Neuron (in vitro differentiated cells): ENCODE results near the gene FMO1.
"Not testable (repeated sequence)": the region's sequence is repeated elsewhere in the genome, so short reads cannot be mapped to it uniquely, and the experiment has no call there.

ENCODE experiments used
- H2AFZ ChIP-seq: one replicate; pipeline ENCODE4 v1.6.1; 2013; ENCODE audit warnings: low read depth, mild to moderate bottlenecking, inconsistent platforms, low read length, moderate library complexity
- H3K27me3 ChIP-seq: one replicate; pipeline ENCODE4 v1.6.1; 2013; ENCODE audit warnings: low read length; ENCODE audit not compliant: insufficient read depth
- H3K36me3 ChIP-seq: one replicate; pipeline ENCODE4 v1.6.1; 2013; ENCODE audit warnings: low read length; ENCODE audit not compliant: insufficient read depth
- H3K4me1 ChIP-seq: one replicate; pipeline ENCODE4 v1.6.1; 2013; ENCODE audit warnings: low read length; ENCODE audit not compliant: insufficient read depth
- H3K4me3 ChIP-seq: 2 replicates; pipeline ENCODE4 v1.5.1; 2013; ENCODE audit warnings: mild to moderate bottlenecking, low read length, moderate library complexity
- H3K9me3 ChIP-seq: one replicate; pipeline ENCODE4 v1.6.1; 2013; ENCODE audit warnings: low read length

FMO1 gene

DNA sequence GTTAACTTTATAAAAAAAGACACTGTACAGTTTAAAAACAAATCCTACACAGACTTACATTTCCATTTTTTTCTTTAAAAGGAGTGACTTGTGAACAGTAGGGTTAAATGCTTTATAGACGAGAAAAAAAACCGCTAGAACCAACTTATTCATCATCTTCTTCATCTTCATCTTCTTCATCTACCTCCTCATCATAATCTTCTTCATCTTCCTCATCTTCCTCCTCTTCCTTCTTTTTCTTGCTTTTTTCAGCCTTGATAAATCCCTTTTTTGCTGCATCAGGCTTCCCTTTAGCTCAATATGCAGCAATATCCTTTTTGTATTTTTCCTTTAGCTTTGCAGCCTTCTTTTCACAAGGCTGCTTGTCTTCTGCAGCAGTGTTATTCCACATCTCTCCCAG is 22.5 kb downstream of the FMO1 start:
- H3K4me3 ChIP-seq: no peak overlapping the region
- H3K27me3 ChIP-seq: no peaks in the 10 kb centered on the region
- H3K4me1 ChIP-seq: no peaks in the 10 kb centered on the region
- no peaks in the 10 kb centered on the region for H3K9me3 ChIP-seq
- no peaks in the 10 kb centered on the region for H3K36me3 ChIP-seq
- H2AFZ ChIP-seq: no peak overlapping the region

DNA sequence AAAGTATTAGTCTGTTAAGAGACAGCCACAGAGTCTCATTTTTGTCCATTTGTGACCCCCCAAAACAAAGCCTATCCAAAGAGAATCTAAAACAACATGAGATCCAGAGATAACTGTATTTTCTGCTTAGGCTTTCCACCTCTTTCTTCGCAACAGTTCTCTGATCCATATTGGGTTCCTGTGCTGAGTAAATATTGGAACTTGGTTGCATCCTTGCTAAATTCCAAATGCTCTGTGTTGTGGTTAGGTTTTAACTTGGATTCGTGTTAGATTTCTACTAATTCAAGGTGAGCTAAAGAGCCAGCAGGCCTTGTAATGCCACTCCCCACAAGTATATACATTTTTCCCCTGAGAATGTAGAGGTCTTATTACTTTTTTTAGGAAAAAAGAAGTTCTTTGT is 29.2 kb downstream of the FMO1 start:
- H2AFZ ChIP-seq: no peak overlapping the region
- H3K4me3 ChIP-seq: no peak overlapping the region
- no peaks in the 10 kb centered on the region for H3K4me1 ChIP-seq
- no peaks in the 10 kb centered on the region for H3K36me3 ChIP-seq
- H3K27me3 ChIP-seq: no peaks in the 10 kb centered on the region
- no peaks in the 10 kb centered on the region for H3K9me3 ChIP-seq

DNA sequence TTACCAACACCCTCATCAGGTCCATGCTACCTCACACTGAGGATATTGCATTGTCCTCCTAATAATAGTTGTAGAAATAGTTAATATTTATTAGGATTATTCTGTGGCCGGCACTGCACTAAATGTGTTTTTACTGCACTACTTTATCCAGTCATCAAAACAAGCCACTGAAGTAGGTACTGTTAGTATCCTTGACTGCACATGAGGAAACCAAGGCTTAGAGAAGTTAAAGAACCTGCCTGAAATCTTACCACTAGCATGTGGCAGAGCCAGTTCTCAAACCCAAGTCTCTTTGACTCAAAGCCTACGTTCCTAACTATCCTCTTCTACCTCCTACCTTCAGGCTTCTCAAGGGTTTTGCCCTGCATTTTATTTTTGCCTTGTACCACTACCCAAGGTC is 30.9 kb downstream of the FMO1 start:
- Histone ChIP-seq H3K9me3 (no peaks in the 10 kb centered on the region), H3K4me1 (no peaks in the 10 kb centered on the region), H3K36me3 (no peaks in the 10 kb centered on the region), H3K27me3 (no peaks in the 10 kb centered on the region), H3K4me3 (no peak overlapping the region), H2AFZ (no peak overlapping the region)

DNA sequence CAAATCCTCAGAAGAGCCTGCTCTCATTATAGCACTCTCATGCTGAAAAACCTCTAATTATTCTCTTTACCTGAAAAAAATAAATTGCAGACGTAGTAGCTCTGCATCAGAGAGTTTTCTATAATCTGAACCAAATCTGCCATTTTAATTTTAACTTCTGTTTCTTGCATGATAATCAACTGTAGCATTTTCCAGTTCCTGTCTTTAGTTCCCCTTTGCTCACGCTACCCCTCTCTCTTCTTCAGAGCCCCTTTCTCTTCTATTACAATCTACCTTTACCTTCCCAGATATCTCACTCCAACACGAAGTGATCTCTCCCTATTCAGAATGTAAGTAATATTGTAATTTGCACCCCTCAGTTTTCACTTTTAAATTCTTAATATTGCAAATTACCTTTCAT is 31.4 kb downstream of the FMO1 start:
- Histone ChIP-seq H3K4me3 (no peak overlapping the region), H3K4me1 (no peaks in the 10 kb centered on the region), H2AFZ (no peak overlapping the region), H3K36me3 (no peaks in the 10 kb centered on the region), H3K27me3 (no peaks in the 10 kb centered on the region), H3K9me3 (no peaks in the 10 kb centered on the region)

DNA sequence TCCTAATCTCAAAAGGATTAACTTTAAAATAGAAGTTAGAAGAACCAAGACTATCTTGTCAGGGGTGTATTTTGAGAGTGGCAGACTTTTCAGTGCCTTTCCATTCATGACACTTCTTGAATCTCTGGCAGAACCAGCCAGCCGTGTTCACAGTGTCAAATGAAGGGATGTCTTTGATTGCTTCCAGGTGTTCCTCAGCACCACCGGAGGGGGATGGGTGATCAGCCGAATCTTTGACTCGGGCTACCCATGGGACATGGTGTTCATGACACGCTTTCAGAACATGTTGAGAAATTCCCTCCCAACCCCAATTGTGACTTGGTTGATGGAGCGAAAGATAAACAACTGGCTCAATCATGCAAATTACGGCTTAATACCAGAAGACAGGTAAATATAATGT is 32.3 kb downstream of the FMO1 start:
- no peak overlapping the region for H2AFZ ChIP-seq
- no peak overlapping the region for H3K4me3 ChIP-seq
- no peaks in the 10 kb centered on the region for H3K4me1 ChIP-seq
- H3K36me3 ChIP-seq: no peaks in the 10 kb centered on the region
- H3K27me3 ChIP-seq: no peaks in the 10 kb centered on the region
- no peaks in the 10 kb centered on the region for H3K9me3 ChIP-seq

DNA sequence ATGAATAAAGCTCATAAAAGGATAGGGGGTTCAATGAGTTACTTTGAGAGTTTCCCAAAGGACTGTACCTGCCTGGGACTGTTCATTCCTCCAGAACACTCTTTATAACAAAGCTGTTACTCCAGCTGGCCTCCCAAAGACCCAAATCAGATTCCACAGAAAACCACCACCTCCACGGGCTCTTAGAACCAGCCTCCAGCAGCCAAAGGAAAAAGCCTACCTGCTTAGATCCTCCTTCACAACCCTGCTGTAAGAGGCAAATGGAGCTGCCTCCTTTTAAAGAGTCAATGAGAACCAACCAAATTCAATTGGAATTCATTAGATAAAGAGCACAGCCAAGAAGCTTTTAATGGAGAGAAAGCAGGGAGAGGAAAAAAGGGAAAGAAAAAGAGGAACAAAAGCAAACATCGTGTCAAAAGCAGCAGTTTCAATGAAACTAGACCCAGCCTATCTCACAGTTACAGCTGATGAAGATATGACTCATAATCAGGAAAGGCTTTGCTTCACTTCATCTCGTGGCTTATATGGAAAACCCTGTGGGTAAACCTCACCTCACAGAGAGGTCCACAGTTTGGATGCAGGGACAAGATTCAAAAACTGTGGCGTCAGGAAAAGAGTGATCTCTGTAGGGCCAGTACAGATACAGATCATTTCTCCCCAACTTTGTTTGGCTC is 37.9 kb downstream of the FMO1 start:
- H3K4me3 ChIP-seq: no peak overlapping the region
- H3K9me3 ChIP-seq: no peaks in the 10 kb centered on the region
- H3K4me1 ChIP-seq: no peaks in the 10 kb centered on the region
- H3K27me3 ChIP-seq: no peaks in the 10 kb centered on the region
- H3K36me3 ChIP-seq: no peaks in the 10 kb centered on the region
- H2AFZ ChIP-seq: no peak overlapping the region

DNA sequence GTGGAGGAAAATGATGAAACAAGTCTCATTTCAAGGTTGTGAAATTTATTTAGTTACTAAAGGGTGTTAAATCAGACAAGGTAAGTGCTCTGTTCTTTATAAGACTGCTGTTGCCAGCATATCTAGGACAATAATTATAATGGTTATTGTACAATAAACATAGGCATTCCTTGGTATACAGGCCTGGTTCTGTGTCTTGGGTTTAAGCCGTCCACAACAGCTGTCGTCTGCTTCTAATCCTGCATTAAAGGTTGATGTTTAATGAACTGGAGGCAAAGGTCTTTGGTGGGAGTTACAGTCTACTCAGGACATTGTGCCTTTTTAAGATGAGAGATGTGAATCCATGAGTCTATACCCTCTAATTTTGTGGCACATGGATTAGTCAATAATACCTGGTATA is 42.3 kb downstream of the FMO1 start:
- H3K27me3 ChIP-seq: no peaks in the 10 kb centered on the region
- H2AFZ ChIP-seq: no peak overlapping the region
- no peak overlapping the region for H3K4me3 ChIP-seq
- no peaks in the 10 kb centered on the region for H3K9me3 ChIP-seq
- H3K4me1 ChIP-seq: no peaks in the 10 kb centered on the region
- H3K36me3 ChIP-seq: no peaks in the 10 kb centered on the region

DNA sequence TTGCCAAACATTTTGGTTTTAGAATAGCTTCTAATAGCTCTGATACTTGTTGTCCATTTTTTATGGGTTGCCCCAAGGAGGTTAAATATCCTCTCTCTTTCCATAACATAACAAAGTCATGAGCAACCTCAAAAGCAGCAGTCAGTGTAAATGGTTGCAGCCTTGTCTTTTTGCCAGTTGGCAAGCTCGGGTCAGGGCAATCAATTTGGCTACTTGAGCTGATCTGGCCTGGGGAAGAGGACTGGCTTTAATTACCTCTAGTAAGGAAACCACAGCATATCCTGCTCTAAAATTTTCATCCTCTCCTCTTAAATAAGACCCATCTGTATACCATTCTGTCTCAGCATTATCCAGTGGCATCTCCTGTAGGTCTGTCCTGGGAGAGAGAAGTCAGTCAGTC is 44.5 kb downstream of the FMO1 start:
- Histone ChIP-seq H2AFZ (no peak overlapping the region), H3K4me3 (no peak overlapping the region), H3K9me3 (no peaks in the 10 kb centered on the region), H3K4me1 (no peaks in the 10 kb centered on the region), H3K27me3 (no peaks in the 10 kb centered on the region), H3K36me3 (no peaks in the 10 kb centered on the region)

DNA sequence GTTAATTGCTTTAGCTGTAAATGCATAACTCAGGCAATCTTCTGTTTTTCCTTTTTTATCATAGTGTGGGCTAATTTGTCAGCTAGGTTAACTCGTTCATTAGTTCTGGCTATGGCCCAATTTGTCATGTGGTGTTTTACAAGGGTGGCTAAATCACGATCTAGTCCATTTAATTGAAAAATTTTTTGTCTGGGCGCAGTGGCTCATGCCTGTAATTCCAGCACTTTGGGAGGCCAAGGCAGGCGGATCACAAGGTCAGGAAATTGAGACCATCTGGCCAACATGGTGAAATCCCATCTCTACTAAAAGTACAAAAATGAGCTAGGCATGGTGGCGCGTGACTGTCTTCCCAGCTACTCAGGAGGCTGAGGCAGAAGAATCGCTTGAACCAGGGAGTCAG is 47.1 kb downstream of the FMO1 start:
- not testable (repeated sequence) for H3K36me3 ChIP-seq, H3K9me3 ChIP-seq, H2AFZ ChIP-seq, H3K27me3 ChIP-seq, H3K4me3 ChIP-seq, H3K4me1 ChIP-seq

DNA sequence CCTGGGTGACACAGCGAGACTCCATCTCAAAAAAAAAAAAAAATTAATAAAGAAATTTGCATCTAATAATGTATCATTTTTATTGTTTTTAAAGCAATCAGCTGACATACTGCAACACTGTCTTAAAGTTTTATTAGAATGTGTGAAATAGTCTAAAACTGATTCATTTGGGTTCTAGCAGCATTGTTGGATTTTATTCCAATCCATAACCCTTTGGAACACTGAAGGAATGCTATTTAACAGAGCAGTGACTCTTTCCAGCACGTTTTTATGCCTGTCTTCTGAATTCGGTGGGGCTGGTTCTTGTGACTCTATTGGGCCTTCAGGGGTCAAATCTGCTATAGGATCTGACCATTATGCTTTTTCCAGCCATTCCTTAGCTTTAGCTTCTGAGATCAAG is 47.5 kb downstream of the FMO1 start:
- peaks cover 3% of the 10 kb centered on the region for H3K9me3 ChIP-seq
- H2AFZ ChIP-seq: no peak overlapping the region
- no peaks in the 10 kb centered on the region for H3K4me1 ChIP-seq
- H3K36me3 ChIP-seq: no peaks in the 10 kb centered on the region
- no peak overlapping the region for H3K4me3 ChIP-seq
- H3K27me3 ChIP-seq: no peaks in the 10 kb centered on the region

DNA sequence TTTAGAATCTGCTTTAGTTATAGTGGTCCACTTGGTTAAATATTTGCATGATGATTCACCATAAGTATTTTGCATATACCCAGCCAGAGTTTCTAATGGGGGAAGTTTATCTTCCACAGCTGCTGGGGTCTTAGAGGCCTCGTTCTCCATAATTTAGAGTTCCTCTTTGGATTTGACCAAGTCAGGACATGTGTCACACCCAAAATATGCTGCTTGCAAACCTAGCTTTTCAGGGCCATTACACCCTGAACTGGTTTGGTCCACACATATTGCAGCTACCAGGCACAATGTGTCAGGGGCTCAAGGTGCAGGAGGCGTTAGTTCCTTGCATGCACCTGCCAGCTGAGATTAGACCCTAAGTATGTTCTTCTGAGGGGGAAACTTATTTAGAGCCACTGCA is 48.6 kb downstream of the FMO1 start:
- Histone ChIP-seq H3K36me3 (no peaks in the 10 kb centered on the region), H3K9me3 (peaks cover 3% of the 10 kb centered on the region), H3K4me1 (no peaks in the 10 kb centered on the region), H3K4me3 (no peak overlapping the region), H2AFZ (no peak overlapping the region), H3K27me3 (no peaks in the 10 kb centered on the region)

DNA sequence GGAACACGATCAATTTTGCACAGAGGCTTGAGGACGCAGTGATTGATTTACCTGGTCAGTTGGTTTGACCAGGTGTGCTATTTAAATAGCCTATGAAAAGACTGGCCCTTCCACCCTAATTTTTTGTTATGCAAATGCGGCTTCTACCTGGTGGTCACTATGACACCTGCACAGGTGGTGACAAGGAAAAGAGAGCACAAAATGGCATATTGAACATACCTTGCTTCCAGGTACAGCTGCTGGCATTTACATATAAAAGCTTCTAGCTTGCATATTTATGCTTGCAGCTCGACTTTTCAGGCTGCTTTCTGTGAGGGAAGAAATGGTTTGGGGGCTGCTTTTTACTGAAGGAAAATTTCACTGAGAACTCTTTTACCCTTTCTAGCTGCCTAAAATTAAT is 50.4 kb downstream of the FMO1 start:
- no peaks in the 10 kb centered on the region for H3K27me3 ChIP-seq
- no peak overlapping the region for H3K4me3 ChIP-seq
- H3K4me1 ChIP-seq: no peaks in the 10 kb centered on the region
- no peaks in the 10 kb centered on the region for H3K36me3 ChIP-seq
- H2AFZ ChIP-seq: no peak overlapping the region
- peaks cover 3% of the 10 kb centered on the region for H3K9me3 ChIP-seq

DNA sequence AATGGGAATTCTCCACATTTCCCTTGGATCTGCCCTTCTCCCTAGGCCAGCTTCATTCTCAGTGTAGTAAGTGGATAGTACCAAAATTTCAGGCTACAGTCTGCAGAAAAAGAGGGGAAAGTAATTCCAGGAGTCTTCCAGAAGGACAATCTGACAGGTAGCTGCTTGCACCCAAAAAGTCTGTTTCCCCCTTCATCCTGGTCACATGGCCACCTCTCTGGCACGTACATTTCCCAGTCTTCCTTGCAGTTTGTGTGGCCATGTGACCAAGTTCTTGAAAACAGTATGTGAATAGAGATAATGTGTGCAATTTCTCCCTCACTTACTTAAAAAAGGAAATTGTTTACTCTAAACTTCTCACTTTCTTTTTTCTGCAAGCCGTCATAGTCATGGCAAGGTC is 51.0 kb downstream of the FMO1 start:
- Histone ChIP-seq H3K4me1 (no peaks in the 10 kb centered on the region), H3K9me3 (peaks cover 3% of the 10 kb centered on the region), H3K4me3 (no peak overlapping the region), H3K36me3 (no peaks in the 10 kb centered on the region), H2AFZ (no peak overlapping the region), H3K27me3 (no peaks in the 10 kb centered on the region)

DNA sequence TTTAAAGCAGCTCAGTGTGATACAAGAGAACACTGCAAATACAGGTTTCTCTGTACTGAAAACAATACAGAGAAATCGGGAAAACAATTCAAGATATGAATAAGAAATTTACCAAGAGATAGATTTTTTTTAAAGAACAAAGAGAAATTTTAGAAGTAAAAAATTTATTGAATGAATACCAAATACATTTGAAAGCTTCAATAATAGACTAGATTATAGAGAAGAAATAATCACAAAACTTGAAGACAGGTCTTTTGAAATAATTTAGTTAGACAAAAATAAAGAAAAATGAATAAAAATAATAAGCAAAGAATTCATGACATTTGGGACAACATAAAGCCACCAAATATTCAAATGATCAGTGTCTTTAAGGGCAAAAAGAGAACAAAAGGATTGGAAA is 52.1 kb downstream of the FMO1 start:
- Histone ChIP-seq H3K4me3 (no peak overlapping the region), H3K36me3 (no peaks in the 10 kb centered on the region), H3K4me1 (no peaks in the 10 kb centered on the region), H3K27me3 (no peaks in the 10 kb centered on the region), H3K9me3 (peaks cover 3% of the 10 kb centered on the region), H2AFZ (no peak overlapping the region)
